DOHH2 (cell line): Measurements from ENCODE around the gene NT5C1B.

ENCODE experiments used
- H3F3A ChIP-seq: fragments of 200-600 bp; sonication (generic), shearing (Covaris generic); 2 replicates; pipeline ENCODE4 v1.6.0; 2016; ENCODE audit warnings: antibody characterized with exemption, mild to moderate bottlenecking; ENCODE audit not compliant: control insufficient read depth, insufficient read depth
- H3K27ac ChIP-seq: fragments of 200-600 bp; sonication (generic); 2 replicates; pipeline ENCODE4 v1.5.1; 2014; ENCODE audit warnings: low read depth, mild to moderate bottlenecking, low read length, moderate library complexity
- H3K27me3 ChIP-seq: fragments of 200-600 bp; sonication (generic); 2 replicates; pipeline ENCODE4 v1.6.1; 2014; ENCODE audit warnings: mild to moderate bottlenecking, low read length, mixed read lengths; ENCODE audit not compliant: control insufficient read depth
- H3K36me3 ChIP-seq: fragments of 200-600 bp; sonication (generic); 2 replicates; pipeline ENCODE4 v1.6.1; 2014; ENCODE audit warnings: mild to moderate bottlenecking, low read length, moderate library complexity, mixed read lengths; ENCODE audit not compliant: control insufficient read depth
- H3K4me1 ChIP-seq: fragments of 200-600 bp; sonication (generic); 2 replicates; pipeline ENCODE4 v1.6.1; 2014; ENCODE audit warnings: mild to moderate bottlenecking, low read length, mixed read lengths; ENCODE audit not compliant: control insufficient read depth
- H3K4me2 ChIP-seq: fragments of 200-600 bp; sonication (generic); 2 replicates; pipeline ENCODE4 v1.6.0; 2014; ENCODE audit warnings: mild to moderate bottlenecking, low read length, moderate library complexity
- H3K4me3 ChIP-seq: fragments of 200-600 bp; sonication (generic); 2 replicates; pipeline ENCODE4 v1.5.1; 2014; ENCODE audit warnings: mild to moderate bottlenecking, low read length, mixed read lengths
- H3K79me2 ChIP-seq: fragments of 200-600 bp; sonication (generic); 2 replicates; pipeline ENCODE4 v1.6.1; 2014; ENCODE audit warnings: mild to moderate bottlenecking, low read length, mixed read lengths; ENCODE audit not compliant: control insufficient read depth
- H3K9me2 ChIP-seq: fragments of 200-600 bp; sonication (generic); replicated peaks from 2 replicates; pipeline ENCODE4 v1.6.1; 2014; ENCODE audit warnings: mild to moderate bottlenecking, low read length, mixed read lengths; ENCODE audit not compliant: control insufficient read depth
- H3K9me3 ChIP-seq: fragments of 200-600 bp; sonication (generic); 2 replicates; pipeline ENCODE4 v1.6.1; 2014; ENCODE audit warnings: antibody characterized with exemption, low read length, mixed read lengths; ENCODE audit not compliant: control insufficient read depth, insufficient read depth
- H4K20me1 ChIP-seq: fragments of 200-600 bp; sonication (generic); 2 replicates; pipeline ENCODE4 v1.6.0; 2014; ENCODE audit warnings: low read depth, mild to moderate bottlenecking, antibody characterized with exemption, low read length, moderate library complexity; ENCODE audit not compliant: control insufficient read depth, insufficient read depth
- CTCF ChIP-seq: fragments of 200-600 bp; sonication (generic); IDR thresholded peaks from one replicate; pipeline ENCODE4 v1.5.1; 2014; ENCODE audit warnings: antibody characterized with exemption, mild to moderate bottlenecking, low read depth, low read length; ENCODE audit not compliant: poor library complexity, severe bottlenecking
- EZH2phosphoT487 ChIP-seq: fragments of 200-600 bp; sonication (generic); IDR thresholded peaks from 2 replicates; pipeline ENCODE4 v1.6.1; 2017; ENCODE audit warnings: borderline replicate concordance, mild to moderate bottlenecking, antibody characterized with exemption, low read length, moderate library complexity, mixed read lengths

Gene NT5C1B

DNA sequence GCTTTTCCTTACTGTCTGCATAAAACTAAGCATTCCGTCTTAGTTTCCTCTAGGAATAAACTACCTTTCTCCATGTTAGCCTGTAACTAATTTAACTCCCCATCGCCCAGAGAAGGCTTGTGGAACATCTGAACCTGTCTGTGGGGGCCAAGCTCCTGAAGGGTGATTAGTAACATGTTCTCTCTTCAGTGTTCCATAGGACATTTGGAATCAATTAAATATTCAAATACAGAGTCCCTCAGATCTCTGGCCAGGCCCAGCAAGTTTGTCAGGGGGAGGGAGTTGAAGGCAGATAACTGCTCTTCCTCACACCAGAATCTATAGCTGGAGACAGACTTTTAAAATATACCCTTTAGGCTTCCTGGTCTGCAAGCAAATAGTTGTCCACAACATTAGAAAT, 37.7 kb downstream of the NT5C1B start:
- no peak overlapping the region for H3K27ac ChIP-seq
- no peaks in the 10 kb centered on the region for H3K9me2 ChIP-seq
- H3K36me3 ChIP-seq: peaks cover 48% of the 10 kb centered on the region
- TF ChIP-seq EZH2phosphoT487 (no peak), CTCF (no peak)
- H4K20me1 ChIP-seq: no peaks in the 10 kb centered on the region
- H3K4me3 ChIP-seq: no peak overlapping the region
- peaks cover 34% of the 10 kb centered on the region for H3K79me2 ChIP-seq
- no peaks in the 10 kb centered on the region for H3K27me3 ChIP-seq
- H3K9me3 ChIP-seq: no peaks in the 10 kb centered on the region
- peaks cover 10% of the 10 kb centered on the region for H3K4me1 ChIP-seq
- peaks cover 2% of the 10 kb centered on the region; the same call in 1 of the 2 replicates for H3F3A ChIP-seq
- H3K4me2 ChIP-seq: no peak overlapping the region

- Histone ChIP-seq H3K4me2 (no peak overlapping the region), H3K79me2 (peaks cover 30% of the 10 kb centered on the region), H3K36me3 (peaks cover 44% of the 10 kb centered on the region), H3K9me2 (no peaks in the 10 kb centered on the region), H4K20me1 (no peaks in the 10 kb centered on the region), H3K9me3 (no peaks in the 10 kb centered on the region), H3K4me1 (peaks cover 15% of the 10 kb centered on the region), H3F3A (peaks cover 7% of the 10 kb centered on the region), H3K4me3 (no peak overlapping the region), H3K27me3 (no peaks in the 10 kb centered on the region), H3K27ac (no peak overlapping the region)
- TF ChIP-seq CTCF (no peak), EZH2phosphoT487 (no peak)
These were observed 38.2 kb downstream of the NT5C1B start for GRCh38 chr2:18551169-18551568.

GRCh38 chr2:18550433-18550832, 38.9 kb downstream of the NT5C1B start:
- H3K79me2 ChIP-seq: peaks cover 25% of the 10 kb centered on the region
- H3K9me3 ChIP-seq: no peaks in the 10 kb centered on the region
- H3K4me2 ChIP-seq: no peak overlapping the region
- H3K27ac ChIP-seq: no peak overlapping the region
- peaks cover 8% of the 10 kb centered on the region for H3F3A ChIP-seq
- H3K9me2 ChIP-seq: no peaks in the 10 kb centered on the region
- no peak for TF ChIP-seq EZH2phosphoT487
- TF ChIP-seq CTCF: no peak
- H3K4me3 ChIP-seq: no peak overlapping the region
- H3K4me1 ChIP-seq: peaks cover 22% of the 10 kb centered on the region
- no peaks in the 10 kb centered on the region for H3K27me3 ChIP-seq
- peaks cover 36% of the 10 kb centered on the region for H3K36me3 ChIP-seq
- H4K20me1 ChIP-seq: no peaks in the 10 kb centered on the region

- Histone ChIP-seq H3K36me3 (peaks cover 24% of the 10 kb centered on the region), H3K4me2 (no peak overlapping the region), H3K4me3 (no peak overlapping the region), H3K4me1 (peaks cover 33% of the 10 kb centered on the region), H4K20me1 (no peaks in the 10 kb centered on the region), H3K27ac (no peak overlapping the region), H3K9me3 (no peaks in the 10 kb centered on the region), H3K27me3 (no peaks in the 10 kb centered on the region), H3K79me2 (peaks cover 14% of the 10 kb centered on the region), H3F3A (peaks cover 8% of the 10 kb centered on the region), H3K9me2 (no peaks in the 10 kb centered on the region)
- TF ChIP-seq EZH2phosphoT487 (no peak), CTCF (no peak)
These were observed 40.3 kb downstream of the NT5C1B start for GRCh38 chr2:18549083-18549482.
